ENCODE measurements around the gene TLN1.

Gene TLN1, protein sequence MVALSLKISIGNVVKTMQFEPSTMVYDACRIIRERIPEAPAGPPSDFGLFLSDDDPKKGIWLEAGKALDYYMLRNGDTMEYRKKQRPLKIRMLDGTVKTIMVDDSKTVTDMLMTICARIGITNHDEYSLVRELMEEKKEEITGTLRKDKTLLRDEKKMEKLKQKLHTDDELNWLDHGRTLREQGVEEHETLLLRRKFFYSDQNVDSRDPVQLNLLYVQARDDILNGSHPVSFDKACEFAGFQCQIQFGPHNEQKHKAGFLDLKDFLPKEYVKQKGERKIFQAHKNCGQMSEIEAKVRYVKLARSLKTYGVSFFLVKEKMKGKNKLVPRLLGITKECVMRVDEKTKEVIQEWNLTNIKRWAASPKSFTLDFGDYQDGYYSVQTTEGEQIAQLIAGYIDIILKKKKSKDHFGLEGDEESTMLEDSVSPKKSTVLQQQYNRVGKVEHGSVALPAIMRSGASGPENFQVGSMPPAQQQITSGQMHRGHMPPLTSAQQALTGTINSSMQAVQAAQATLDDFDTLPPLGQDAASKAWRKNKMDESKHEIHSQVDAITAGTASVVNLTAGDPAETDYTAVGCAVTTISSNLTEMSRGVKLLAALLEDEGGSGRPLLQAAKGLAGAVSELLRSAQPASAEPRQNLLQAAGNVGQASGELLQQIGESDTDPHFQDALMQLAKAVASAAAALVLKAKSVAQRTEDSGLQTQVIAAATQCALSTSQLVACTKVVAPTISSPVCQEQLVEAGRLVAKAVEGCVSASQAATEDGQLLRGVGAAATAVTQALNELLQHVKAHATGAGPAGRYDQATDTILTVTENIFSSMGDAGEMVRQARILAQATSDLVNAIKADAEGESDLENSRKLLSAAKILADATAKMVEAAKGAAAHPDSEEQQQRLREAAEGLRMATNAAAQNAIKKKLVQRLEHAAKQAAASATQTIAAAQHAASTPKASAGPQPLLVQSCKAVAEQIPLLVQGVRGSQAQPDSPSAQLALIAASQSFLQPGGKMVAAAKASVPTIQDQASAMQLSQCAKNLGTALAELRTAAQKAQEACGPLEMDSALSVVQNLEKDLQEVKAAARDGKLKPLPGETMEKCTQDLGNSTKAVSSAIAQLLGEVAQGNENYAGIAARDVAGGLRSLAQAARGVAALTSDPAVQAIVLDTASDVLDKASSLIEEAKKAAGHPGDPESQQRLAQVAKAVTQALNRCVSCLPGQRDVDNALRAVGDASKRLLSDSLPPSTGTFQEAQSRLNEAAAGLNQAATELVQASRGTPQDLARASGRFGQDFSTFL (N-terminal part only)

GRCh38 chr9:35732185-35732799, at the start of gene TLN1, which contains the start of gene CREB3:
TLN1 (minus strand) TSS chr9:35732195; CDS start chr9:35725694, 6,501 bp downstream.
CREB3 (plus strand) TSS chr9:35732666; CDS start chr9:35732773, 107 bp downstream.
- DNase-seq (ENCODE audit: low read depth, low spot score) = peak; percentile 92

DNA sequence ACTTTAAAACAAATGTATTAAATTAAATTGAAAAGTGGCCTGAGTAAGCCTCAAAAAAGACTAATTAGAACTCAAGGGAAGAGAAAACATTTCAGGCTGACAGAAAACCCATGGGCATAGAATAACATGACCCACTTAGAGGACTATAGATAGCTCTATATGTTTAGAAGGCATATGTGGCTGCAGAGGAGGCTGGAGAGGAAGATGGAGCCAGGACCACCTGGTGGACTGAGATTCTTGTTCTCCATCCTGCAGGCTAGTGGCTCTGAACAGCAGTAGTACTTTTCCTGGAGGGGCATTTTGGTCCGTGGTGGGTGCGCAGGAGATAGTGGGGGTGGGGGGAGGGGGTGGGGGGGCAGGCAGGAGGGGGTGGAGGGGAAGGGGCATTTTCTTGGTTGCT, 49.1 kb upstream of the TLN1 start:
- DNase-seq (ENCODE audit: low read depth, low spot score) = no peak

GRCh38 chr9:35778496-35778895, 46.5 kb upstream of the TLN1 start:
- no peak for DNase-seq (ENCODE audit: low read depth, low spot score)

- no peak for DNase-seq (ENCODE audit: low read depth, low spot score)
Observed at GRCh38 chr9:35776018-35776417, 44.0 kb upstream of the TLN1 start.

- no peak for DNase-seq (ENCODE audit: low read depth, low spot score)
Observed at GRCh38 chr9:35774907-35775635, 43.1 kb upstream of the TLN1 start.

DNA sequence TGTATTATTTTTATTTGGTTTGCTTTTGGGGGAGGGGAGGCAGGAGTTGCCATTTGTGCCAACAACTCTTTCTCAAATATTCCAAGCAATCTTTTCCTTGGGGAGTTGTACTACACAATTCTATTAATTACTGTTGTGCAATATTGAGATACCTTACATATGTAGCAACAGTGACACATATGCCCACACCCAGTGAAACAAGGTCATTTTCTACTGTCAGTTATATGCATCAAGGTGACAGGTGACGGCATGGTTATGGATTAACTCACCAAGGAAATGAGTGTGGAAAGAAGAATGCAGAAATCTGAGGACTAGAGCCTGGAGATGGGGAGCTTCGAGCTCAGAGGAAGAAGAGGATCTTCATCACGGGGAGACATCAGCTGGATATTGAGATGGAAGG, 39.9 kb upstream of the TLN1 start:
- no peak for DNase-seq (ENCODE audit: low read depth, low spot score)

- no peak for DNase-seq (ENCODE audit: low read depth, low spot score)
Observed at GRCh38 chr9:35771534-35771933, 39.5 kb upstream of the TLN1 start.

DNA sequence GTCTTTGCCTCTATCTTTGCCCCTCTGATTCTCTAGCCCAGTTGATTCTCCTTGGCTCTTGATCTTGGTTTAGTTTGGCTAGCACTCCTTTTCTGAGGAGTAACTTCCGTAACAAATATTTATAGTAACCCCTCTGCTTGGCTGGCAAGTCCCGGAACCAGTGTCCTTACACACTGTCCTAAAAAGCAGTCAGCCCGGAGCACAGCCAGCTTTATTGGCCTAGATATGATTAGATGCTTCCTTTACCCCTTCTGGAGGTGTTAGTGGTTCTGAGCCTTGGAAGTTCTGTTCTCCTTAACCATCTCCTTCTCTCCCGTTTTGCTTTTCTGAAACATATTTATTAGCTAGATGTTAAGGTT, 39.1 kb upstream of the TLN1 start:
- no peak for DNase-seq (ENCODE audit: low read depth, low spot score)

- no peak for DNase-seq (ENCODE audit: low read depth, low spot score)
Observed at GRCh38 chr9:35769763-35770162, 37.8 kb upstream of the TLN1 start.

DNA sequence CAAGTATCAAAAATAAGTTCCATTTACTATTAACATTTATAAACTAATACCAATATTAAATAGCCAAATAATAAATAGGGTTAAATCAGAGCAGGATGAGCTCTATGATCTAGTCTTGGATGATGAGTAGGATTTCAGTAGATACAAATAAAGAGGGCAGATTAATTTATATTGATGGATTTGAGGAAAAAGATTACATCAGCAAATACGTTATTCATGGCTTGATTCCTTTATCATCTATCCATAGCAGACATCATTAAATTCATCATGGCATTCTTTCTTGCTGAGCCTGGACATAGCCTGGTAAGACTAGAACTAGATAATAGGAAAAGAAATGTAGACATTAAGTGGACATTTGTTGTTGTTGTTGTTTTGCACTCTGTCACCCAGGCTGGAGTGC, 35.5 kb upstream of the TLN1 start:
- DNase-seq (ENCODE audit: low read depth, low spot score) = no peak

DNA sequence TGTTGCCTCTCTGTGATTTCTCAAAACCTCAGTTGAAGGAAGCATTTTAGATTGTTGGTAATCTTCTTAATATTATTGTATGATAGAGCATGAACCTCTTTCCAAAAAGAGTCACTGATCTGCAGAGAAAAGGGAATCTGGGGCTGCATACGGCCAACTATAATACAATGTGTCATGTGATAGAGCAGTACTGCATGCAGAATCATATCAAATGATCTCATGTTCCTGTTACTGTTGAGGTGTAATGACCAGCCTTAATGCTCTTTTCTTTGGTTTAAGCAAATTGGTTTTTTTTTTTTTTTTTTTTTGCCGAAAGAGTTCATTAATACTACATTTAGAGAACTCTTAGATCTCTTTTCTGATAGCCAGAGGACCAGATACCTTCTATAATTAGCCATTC, 35.0 kb upstream of the TLN1 start:
- DNase-seq (ENCODE audit: low read depth, low spot score) = no peak

DNA sequence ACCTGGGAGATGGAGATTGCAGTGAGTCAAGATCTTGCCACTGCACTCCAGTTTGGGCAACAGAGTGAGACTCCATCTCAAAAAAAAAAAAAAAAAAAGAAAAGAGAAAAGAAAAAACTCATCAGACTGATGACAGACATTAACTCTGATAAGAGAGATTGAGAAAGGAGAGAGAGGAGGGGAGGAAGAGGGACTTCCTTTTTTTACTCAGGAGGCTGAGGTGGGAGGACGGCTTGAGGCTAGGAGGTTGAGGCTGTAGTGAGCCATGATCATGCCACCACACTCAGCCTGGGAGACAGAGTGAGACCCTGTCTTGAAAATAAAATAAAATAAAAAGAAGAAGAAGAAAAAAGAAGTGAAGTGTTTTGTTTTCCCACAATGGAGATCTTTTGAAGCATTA, 31.8 kb upstream of the TLN1 start:
- DNase-seq (ENCODE audit: low read depth, low spot score) = no peak

- no peak for DNase-seq (ENCODE audit: low read depth, low spot score)
Observed at GRCh38 chr9:35763181-35763580, 31.2 kb upstream of the TLN1 start.

DNA sequence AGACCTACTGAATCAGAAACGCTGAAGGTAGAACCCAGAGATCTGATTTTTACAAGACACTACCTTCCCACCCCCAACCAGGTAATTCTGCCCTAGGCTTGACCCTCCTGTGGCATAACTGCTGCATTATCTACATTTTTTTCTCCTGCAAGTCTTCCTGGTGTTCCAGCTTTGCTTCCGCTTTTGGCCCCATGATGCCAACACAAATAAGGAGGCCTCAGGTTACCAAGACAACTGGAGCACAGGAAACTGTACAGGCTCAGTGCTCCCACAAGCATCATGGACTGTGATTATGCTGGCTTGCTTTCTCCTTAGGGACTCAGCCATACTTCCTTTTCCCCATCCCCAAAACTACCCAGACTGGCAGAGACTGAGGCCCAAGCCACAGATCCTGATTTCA, 28.7 kb upstream of the TLN1 start:
- no peak for DNase-seq (ENCODE audit: low read depth, low spot score)

DNA sequence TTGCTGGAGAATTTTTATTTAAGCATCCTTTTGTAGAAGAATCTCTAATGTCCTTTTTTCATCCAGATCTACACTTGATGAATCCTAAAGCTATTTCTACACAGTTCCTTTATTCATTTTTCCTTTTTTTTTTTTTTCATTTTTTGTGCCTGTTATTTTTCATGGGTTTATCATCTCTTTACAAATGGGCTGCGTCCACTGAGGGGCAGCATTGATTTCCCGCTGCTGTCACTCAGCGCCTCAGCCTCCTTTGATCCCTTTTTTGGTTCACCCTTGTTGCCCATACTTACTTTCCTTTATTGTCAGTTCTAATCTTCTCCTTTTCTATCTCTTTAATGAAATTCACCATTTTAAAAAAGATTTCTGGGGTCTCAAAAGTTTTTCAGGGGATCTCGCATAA, 27.8 kb upstream of the TLN1 start:
- DNase-seq (ENCODE audit: low read depth, low spot score) = no peak

DNA sequence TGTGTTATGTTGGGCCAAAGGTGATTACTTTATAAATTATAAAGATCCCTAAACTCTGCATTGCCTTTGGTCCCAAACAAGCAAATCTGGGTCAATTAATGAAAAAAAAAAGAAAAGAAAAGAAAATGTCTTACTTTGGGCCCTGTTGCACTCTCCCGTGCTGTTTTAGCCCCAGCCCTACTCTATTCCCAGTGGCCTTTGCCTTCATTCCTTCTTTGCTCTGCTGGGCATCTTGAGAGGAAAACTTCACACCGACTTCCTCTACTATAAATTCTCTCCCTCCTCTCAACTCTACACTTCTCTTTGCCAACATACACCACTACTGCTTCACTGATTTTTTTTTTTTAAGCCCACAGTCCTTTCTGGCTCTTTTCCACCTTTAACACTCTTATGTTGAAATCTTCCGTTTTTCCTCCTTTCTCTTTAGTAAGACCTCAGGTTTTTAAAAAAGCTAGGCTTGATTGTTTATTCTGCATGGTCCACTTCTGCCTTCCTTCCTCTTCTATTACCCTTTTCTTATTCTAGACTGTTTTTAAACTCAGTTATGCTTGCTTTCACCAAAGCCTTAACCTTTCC, 26.6 kb upstream of the TLN1 start:
- no peak for DNase-seq (ENCODE audit: low read depth, low spot score)

DNA sequence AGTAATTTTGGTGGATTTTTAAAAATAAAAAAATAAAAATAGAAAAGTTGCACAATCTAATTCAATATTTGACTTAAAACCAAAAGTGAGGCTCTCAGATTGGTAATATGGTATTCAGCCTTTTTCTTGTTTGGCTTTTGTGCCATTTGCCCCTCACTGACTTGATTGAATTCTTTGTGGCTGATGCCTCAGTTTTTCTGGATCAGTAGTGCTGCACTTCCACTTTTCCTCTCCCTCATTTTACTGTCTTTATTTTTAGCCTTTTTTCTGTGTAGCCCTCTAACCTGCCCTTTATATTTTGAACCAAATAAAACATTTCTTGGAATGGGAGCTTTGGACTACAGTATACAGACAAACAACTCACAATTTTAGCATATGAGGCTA, 25.9 kb upstream of the TLN1 start:
- no peak for DNase-seq (ENCODE audit: low read depth, low spot score)

DNA sequence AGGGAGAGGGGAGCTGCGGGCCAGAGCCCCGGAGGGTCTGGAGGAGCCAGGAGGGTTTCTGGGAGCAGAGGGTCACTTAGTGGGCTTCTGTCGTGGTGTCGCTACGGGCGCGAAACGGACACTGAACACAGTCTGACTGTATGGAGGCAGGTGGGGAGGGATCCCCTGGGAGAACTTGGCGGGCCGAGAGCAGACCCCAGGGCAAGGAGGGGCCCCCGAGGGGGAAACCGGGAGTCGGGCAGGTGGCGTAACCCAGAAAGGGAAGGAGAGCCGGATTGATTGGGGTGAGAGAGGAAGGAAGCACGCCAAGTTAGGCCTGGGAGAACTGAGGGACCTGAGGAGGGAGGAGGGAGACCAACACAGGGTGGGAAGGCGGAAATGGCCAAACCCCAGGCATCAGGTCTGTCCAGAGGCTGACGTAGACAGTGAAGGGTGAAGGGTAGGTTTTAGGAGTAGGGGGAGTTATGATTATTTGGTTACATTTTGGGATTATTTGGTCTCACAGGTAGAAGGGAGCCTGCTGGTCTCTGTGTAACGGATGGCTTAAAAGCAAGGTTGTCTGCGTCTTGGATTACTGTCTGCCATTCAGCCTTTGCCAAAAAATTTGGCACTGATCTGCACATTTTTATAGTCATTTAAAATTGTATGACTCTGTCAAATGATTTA, 25.4 kb upstream of the TLN1 start:
- no peak for DNase-seq (ENCODE audit: low read depth, low spot score)

GRCh38 chr9:35756275-35757225, 24.6 kb upstream of the TLN1 start:
- peak; percentile 63 for DNase-seq (ENCODE audit: low read depth, low spot score)

All from activated naive CD8-positive, alpha-beta T cell treated with anti-CD3 and anti-CD28 coated beads, Interleukin-2, amount 50 U/mL, for 16 hours (primary cell).